Testis (tissue), 3 donors: Measurements from ENCODE around the gene TRAPPC3. TPM values are rescaled to one million over a fixed set of nuclear protein-coding genes. Genes with fewer than 3 reads are reported as not detected.

Experiments used
- DNase-seq: peaks from one replicate; pipeline ENCODE4 v3.0.0-alpha.2; 2019
- H3K27ac ChIP-seq, 2 donors: fragments of 200-600 bp; sonication (generic); one replicate each; pipeline ENCODE4 v1.5.1; 2019
- H3K27me3 ChIP-seq: fragments of 200-600 bp; sonication (generic); one replicate; pipeline ENCODE4 v1.5.1; 2019
- H3K36me3 ChIP-seq: fragments of 200-600 bp; sonication (generic); one replicate; pipeline ENCODE4 v1.5.1; 2017; ENCODE audit warnings: low read depth; ENCODE audit errors: missing control alignments
- H3K4me1 ChIP-seq: fragments of 200-600 bp; sonication (generic); one replicate; pipeline ENCODE4 v1.5.1; 2019
- H3K4me3 ChIP-seq, 2 donors: fragments of 200-600 bp; sonication (generic); one replicate each; pipeline ENCODE4 v1.5.1; 2017 to 2019
- H3K9me3 ChIP-seq: fragments of 200-600 bp; sonication (generic); one replicate; pipeline ENCODE4 v1.5.1; 2017
- CTCF ChIP-seq, 3 experiments: fragments of 450-650 bp in 2 of 3; fragments of 200-600 bp in 1 of 3; sonication (generic) in 1 of 3; IDR thresholded peaks; one replicate each; pipeline ENCODE4 v1.5.1; 2016 to 2019; ENCODE audit warnings: antibody characterized with exemption in 3 of 3, mild to moderate bottlenecking in 2 of 3, moderate library complexity in 1 of 3
- POLR2A ChIP-seq: fragments of 450-650 bp; IDR thresholded peaks from one replicate; pipeline ENCODE4 v1.6.1; 2017; ENCODE audit warnings: antibody characterized with exemption, mild to moderate bottlenecking, moderate library complexity
- WGBS, 2 donors: methylation state at CpG; one replicate each; pipeline ENCODE4 v1.1.5; 2018; 5-methylcytosine and 5-hydroxymethylcytosine counted together
- intact Hi-C: fragments of 100-400 bp; cut with DNase I; formaldehyde crosslinking; loops from one replicate; pipeline ENCODE4 v1.15.1; 2023; ENCODE audit warnings: low total_unique reads
- polyA plus RNA-seq: library from polyadenylated mRNA; stranded (reverse); fragments of 350-450 nt; fragmentation: Illumina TruSeq; extraction: RNeasy Lipid Tissue Mini Kit (QIAGEN cat#74804); gene quantifications from one replicate; pipeline ENCODE4 v1.2.3, GENCODE V29; 2014; ENCODE audit warnings: low read depth, low replicate concordance; ENCODE audit not compliant: insufficient read depth
- total RNA-seq, 2 donors: library from RNA; depleted of rRNA; stranded (reverse); fragments of >200 nt; gene quantifications; one replicate each; pipeline ENCODE4 v1.2.3, GENCODE V29; 2016

Gene TRAPPC3
- total and polyA plus RNA-seq, 3 donors from 2014 or later, result 109 to 146 (median 111) TPM

DNA sequence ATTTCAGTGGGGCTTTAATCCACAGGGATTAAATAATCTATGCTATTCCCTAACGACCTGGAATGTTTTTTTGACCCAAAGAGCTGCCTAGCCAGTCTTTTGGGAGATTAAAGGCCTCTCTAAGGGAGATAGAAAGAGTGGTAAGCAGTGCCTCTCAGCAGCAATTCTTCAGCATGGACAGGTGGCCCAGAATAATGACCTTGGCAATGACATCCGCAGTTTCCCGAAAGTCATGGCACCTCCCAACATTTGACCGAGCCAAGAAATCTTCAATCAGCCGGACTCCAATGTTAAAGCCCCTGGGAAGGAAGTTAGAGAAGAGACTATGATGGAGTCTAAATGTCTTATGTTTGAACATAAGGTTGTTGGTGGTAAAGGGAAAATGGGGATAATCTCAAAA, 9.8 kb downstream of the TRAPPC3 start:
- intact Hi-C loops, result no loop called here
- H3K36me3 ChIP-seq, result no peaks in the 10 kb centered on the region
- no peaks in the 10 kb centered on the region for H3K27me3 ChIP-seq
- no peak overlapping the region for H3K27ac ChIP-seq
- peaks cover 19% of the 10 kb centered on the region for H3K4me1 ChIP-seq
- DNase-seq, result no peak
- WGBS, 2 donors, result 60 to 62% methylated on average over 5 of the region's 5 CpGs
- H3K9me3 ChIP-seq, result no peaks in the 10 kb centered on the region
- H3K4me3 ChIP-seq, result no peak overlapping the region
- TF ChIP-seq CTCF (IDR thresholded peaks at IDR 0.05) (no peak), POLR2A (no peak)

- H3K9me3 ChIP-seq, result no peaks in the 10 kb centered on the region
- H3K36me3 ChIP-seq, result no peaks in the 10 kb centered on the region
- no peak overlapping the region for H3K27ac ChIP-seq
- 88 to 90% methylated on average over 3 of the region's 3 CpGs for WGBS, 2 donors
- no peaks in the 10 kb centered on the region for H3K27me3 ChIP-seq
- TF ChIP-seq CTCF (IDR thresholded peaks at IDR 0.05) (no peak), POLR2A (no peak)
- intact Hi-C loops, result no loop called here
- no peak overlapping the region for H3K4me3 ChIP-seq
- peaks cover 19% of the 10 kb centered on the region for H3K4me1 ChIP-seq
- DNase-seq, result no peak
Observed at GRCh38 chr1:36137776-36138175, 11.5 kb downstream of the TRAPPC3 start.

GRCh38 chr1:36137226-36137625, 12.1 kb downstream of the TRAPPC3 start:
- 66 to 76% methylated on average over 5 of the region's 5 CpGs for WGBS, 2 donors
- H3K4me3 ChIP-seq, result no peak overlapping the region
- H3K27ac ChIP-seq, result no peak overlapping the region
- no peaks in the 10 kb centered on the region for H3K27me3 ChIP-seq
- TF ChIP-seq POLR2A (no peak), CTCF (IDR thresholded peaks at IDR 0.05) (no peak)
- peaks cover 16% of the 10 kb centered on the region for H3K4me1 ChIP-seq
- no peaks in the 10 kb centered on the region for H3K9me3 ChIP-seq
- intact Hi-C loops, result no loop called here
- no peak for DNase-seq
- no peaks in the 10 kb centered on the region for H3K36me3 ChIP-seq

GRCh38 chr1:36136535-36136934, 12.8 kb downstream of the TRAPPC3 start:
- H3K27me3 ChIP-seq, result no peaks in the 10 kb centered on the region
- H3K4me3 ChIP-seq, result no peak overlapping the region
- TF ChIP-seq CTCF (IDR thresholded peaks at IDR 0.05), result no peak
- no peak for TF ChIP-seq POLR2A
- WGBS, 2 donors, result 43 to 47% methylated on average over 1 of the region's 1 CpG
- no peak overlapping the region for H3K27ac ChIP-seq
- peaks cover 12% of the 10 kb centered on the region for H3K4me1 ChIP-seq
- H3K9me3 ChIP-seq, result no peaks in the 10 kb centered on the region
- no peak for DNase-seq
- intact Hi-C loops, result no loop called here
- no peaks in the 10 kb centered on the region for H3K36me3 ChIP-seq

GRCh38 chr1:36135796-36136195, 13.5 kb downstream of the TRAPPC3 start:
- peaks cover 12% of the 10 kb centered on the region for H3K4me1 ChIP-seq
- TF ChIP-seq CTCF (IDR thresholded peaks at IDR 0.05) (no peak), POLR2A (no peak)
- intact Hi-C loops, result no loop called here
- H3K36me3 ChIP-seq, result no peaks in the 10 kb centered on the region
- H3K27me3 ChIP-seq, result no peaks in the 10 kb centered on the region
- H3K4me3 ChIP-seq, result no peak overlapping the region
- no peaks in the 10 kb centered on the region for H3K9me3 ChIP-seq
- no peak for DNase-seq
- no peak overlapping the region for H3K27ac ChIP-seq
